Measurements from ENCODE around the gene MRPL21.

Gene MRPL21

DNA sequence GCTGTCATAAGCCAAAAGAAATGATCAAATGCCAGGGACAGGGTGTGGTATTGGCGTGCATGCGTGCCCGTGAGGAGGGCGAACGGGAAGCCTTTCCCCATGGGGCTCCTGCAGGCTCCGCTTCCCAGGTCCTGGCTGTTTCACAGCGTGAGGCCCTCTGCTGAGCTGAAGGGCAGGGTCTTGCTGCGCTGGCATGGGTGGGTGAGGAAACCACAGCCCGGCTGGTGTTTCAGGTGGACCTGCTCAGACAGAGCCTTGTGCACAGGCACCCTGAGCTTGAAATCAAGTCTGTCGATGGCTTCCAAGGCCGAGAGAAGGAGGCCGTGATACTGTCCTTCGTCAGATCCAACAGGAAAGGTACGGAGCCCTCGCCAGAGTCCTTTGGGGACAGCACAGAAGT lies 31.4 kb upstream of the MRPL21 start:
- no peak for DNase-seq (ENCODE audit: low read depth in 2 of 2)

DNA sequence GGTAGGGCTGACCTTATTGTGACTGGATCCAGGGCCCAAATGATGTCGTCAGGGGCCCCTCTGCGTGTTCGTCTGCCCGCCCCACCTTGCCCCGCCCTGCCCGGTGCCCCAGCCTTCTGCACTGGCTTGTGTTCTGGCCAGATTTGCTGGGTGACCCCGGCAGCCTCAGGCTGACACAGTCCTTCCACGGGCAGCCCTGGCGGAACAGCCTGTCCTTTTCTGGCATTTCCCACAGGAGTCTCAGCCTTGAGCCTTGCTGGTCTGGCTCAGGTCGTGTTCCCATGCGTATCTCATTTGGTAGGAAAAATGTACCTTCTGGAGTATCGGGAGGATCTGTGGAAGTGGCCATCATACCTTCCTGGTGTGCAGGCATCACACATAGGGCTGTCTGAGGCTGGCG lies 31.0 kb upstream of the MRPL21 start:
- DNase-seq (ENCODE audit: low read depth in 2 of 2): no peak

DNA sequence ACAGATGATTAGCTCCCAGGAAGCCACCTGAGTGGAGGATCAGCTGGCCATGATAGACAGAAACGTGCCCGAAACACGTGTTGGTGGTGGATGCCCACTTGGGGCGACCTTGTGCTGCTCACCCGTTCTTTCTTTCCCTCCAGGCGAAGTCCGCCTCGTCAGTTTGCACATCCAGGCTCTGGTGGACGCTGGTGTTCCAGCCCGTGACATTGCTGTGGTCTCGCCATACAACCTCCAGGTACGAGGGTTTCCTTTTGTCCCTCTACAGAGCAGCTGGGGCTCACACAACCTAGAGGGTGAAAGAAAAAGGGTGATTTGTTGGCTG lies 30.7 kb upstream of the MRPL21 start:
- DNase-seq (ENCODE audit: low read depth in 2 of 2): no peak

DNA sequence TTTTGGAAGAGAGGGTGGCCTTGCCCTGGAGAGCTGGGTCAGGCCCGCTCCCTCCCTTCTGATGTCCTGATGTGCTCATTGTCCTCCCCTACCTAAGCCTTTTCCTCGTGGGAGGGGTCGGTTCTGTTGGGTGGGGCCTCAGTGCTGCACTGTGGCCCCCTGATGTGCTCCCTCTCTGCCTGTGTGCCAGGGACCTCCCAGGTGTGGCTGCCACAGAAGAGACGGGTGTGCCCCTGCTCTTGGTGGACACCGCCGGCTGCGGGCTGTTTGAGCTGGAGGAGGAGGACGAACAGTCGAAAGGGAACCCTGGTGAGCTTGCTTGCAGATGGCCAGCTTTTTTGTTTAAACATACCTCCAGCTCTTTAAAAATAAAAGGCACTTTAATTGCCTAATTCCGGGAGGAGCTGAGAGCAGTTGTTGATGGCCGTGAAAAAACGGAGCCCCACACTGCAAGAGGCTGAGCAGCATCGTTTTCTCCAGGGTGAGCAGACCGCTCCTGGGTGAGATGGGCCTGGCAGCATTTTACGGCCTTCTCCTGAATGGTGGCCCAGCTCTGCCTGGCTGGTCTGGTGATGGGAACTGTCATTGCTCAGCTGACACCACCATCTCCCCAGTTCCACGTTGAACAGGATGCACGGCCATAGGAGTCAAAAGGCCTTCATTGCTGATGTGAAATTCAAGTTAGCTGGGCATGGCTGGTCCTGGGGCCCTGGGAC lies 30.1 kb upstream of the MRPL21 start:
- DNase-seq (ENCODE audit: low read depth in 2 of 2): no peak

DNA sequence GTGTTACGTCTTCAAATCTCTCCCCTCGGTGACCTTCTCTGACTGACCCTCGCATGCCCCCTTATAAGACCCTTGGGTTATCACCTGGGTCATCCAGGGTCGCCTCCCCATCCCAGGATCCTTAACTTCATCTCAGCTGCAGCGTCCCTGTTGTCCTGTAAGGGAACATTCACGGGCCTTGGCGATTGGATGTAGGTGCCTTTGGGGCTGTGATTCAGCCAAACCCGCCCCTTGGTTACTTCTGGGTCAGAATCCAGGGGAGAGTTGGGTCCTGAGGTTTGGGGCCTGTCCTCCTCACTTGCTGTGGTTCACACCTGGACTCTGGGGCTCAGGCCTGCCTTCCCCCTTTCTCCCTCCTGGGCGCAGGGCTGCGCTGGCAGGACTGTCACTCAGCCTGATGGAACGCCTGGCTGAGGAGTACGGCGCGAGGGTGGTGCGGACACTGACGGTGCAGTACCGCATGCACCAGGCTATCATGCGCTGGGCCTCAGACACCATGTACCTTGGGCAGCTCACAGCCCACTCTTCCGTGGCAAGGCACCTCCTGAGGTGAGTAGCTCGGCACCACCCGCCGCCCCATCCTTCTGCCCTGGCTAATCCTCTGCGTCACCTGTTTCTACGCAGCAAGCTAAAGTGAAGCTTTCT lies 29.4 kb upstream of the MRPL21 start:
- DNase-seq (ENCODE audit: low read depth in 2 of 2): no peak

DNA sequence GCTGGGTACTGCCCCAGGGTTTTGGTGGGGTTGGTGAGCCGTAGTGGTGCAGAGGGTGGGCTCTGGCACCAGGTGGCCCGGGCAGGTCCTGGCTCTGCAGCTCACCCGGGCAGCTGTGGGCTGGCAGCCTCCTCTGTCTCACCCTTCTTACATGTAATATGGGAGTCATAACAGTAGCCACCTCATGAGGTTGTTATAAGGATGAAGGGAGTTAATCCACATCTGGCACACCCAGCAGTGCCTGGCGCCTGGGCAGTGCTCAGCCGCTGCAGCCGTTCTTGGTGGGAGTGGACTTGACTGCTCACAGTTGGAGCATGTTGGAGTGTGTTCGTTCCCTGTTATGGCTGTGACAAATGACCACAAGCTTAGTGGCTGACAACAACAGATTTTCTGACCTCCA lies 28.7 kb upstream of the MRPL21 start:
- no peak for DNase-seq (ENCODE audit: low read depth in 2 of 2)

DNA sequence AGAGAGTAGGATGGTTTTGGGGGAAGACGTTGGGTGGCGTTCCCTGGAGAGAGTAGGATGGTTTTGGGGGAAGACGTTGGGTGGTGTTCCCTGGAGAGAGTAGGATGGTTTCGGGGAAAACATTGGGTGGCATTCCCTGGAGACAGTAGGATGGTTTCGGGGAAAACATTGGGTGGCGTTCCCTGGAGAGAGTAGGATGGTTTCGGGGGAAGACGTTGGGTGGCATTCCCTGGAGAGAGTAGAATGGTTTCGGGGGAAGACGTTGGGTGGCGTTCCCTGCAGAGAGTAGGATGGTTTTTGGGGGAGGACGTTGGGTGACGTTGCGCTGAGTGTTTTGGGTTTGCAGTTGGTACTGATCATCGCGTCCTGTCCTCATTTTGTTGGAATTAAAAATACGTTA lies 28.3 kb upstream of the MRPL21 start:
- no peak for DNase-seq (ENCODE audit: low read depth in 2 of 2)

DNA sequence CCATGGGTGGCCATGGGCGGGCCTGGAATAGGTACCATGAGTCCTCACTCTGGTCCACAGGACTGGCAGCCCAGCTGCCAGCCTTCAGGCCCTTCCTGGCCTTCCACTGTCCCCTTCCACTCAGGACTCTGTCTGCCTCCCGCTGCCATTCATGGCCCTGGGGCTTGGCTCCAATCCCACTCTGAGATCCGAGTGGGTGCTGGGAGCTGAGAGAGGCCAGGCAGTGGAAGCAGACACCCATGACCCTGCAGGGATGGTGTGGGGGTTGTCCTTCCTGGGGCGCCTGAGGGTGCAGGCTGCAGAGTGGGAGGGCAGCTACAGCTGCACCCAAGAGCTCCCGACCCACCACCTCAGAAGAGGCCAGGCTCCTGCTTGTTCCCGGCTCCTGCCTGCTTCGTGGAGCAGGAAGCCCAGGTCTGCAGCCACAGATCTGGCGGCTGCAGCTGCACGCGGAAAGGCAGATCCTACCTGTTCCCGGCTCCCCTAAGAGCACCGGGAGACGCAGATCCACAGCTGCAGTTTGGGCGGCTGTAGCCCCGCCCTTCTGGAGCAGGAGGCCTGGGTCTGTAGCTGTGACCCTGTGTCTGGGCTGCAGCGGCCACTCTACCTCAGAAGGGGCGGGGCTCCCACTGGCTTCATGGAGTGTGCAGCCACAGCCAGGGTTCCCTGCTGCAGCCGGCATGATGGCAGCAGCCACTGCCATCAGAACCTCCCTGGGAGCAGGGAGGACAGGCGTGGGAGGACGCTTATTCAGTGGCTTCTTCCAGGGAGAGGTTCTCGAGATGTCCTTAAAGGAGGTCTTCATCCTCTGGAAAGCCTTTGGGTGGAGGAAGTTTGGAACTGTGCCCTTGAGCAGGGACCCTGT lies 27.6 kb upstream of the MRPL21 start:
- no peak for DNase-seq (ENCODE audit: low read depth in 2 of 2)

DNA sequence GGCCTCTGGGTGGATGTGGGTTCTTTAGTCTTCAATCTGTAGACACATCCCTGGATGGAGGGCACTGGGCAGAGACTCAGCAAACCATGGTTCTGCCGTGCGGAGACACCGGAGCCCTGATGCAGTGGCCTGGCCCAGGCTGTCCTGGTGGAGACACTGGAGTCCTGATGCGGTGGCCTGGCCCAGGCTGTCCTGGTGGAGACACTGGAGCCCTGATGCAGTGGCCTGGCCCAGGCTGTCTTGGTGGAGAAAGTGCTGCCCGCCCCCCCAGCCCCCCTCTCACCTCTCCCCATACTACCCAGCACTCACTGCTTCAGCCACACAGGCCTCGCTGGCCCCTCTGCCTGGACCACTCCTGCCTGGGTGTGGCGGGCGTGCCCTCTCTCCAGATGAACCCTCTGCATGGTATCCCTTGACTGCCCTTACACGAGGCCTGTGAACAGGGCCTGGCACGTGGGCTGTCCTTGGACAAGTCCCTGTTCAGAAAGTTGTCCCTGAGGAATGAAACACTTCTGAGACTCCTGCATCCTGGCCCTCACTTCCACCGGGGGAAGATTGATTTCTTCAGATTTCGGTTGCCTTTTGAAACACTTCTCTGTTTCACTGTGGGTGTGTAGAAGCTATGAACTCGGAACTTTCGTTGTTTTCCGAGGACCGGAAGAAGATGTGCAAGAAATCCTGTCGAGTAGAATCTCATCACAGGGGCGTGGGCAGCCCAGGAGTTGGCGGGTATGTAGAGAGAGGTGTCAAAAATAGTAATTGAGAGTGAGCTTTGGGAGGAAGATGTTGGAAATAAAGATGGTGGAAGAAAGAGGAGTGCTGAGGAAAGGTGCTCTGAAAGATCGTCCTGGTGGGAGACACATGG lies 26.3 kb upstream of the MRPL21 start:
- DNase-seq (ENCODE audit: low read depth in 2 of 2): no peak

DNA sequence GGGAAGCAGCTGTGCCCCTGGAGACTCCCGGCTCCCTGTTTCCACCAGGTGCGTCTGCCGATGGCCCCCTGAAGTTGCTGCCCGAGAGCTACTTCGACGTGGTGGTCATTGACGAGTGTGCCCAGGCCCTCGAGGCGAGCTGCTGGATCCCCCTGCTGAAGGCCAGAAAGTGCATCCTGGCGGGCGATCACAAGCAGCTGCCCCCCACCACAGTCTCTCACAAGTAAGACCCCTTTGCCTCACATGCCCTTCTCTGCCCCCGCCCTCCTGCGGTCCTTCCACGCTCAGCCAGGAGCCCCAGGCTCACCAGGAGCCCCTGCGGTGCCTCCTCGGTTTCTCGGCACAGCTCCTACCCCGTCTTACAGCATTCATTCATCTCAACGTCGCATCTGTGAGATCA lies 25.5 kb upstream of the MRPL21 start:
- DNase-seq (ENCODE audit: low read depth in 2 of 2): no peak

DNA sequence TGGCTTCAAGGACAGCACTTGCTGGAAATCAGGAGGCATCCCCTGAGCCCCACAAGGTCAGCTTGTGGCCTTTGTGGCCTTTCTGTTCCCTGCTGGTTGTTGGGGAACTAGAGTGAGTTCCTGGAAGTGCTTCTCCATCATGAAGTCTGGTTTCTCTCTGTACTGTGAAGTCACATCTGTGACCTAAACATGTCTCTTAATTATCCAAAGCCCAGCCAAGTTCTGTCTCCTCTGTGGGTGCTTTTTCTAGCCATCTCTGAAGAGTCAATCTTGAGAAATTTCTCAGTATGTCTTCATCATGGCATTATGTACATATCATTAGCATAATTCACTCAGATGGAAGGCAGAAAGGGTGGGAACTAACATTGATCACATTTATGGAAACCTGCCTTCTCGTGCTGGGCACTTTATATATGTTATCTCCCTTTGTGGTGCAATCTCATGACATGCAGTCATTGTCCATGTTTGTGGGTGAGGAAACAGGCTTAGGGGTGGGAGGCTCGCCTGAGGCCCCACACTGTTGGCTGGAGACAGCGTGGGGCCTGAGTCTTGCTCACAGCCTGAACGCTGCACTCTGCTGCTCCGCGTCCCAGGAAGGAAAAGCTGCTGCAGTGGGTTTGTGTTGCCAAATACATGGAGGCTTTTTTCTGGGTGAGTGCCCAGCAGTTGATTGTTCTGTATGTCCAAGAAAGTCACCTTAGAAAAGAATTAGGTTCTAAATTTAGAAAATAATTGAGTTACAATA lies 24.7 kb upstream of the MRPL21 start:
- no peak for DNase-seq (ENCODE audit: low read depth in 2 of 2)

DNA sequence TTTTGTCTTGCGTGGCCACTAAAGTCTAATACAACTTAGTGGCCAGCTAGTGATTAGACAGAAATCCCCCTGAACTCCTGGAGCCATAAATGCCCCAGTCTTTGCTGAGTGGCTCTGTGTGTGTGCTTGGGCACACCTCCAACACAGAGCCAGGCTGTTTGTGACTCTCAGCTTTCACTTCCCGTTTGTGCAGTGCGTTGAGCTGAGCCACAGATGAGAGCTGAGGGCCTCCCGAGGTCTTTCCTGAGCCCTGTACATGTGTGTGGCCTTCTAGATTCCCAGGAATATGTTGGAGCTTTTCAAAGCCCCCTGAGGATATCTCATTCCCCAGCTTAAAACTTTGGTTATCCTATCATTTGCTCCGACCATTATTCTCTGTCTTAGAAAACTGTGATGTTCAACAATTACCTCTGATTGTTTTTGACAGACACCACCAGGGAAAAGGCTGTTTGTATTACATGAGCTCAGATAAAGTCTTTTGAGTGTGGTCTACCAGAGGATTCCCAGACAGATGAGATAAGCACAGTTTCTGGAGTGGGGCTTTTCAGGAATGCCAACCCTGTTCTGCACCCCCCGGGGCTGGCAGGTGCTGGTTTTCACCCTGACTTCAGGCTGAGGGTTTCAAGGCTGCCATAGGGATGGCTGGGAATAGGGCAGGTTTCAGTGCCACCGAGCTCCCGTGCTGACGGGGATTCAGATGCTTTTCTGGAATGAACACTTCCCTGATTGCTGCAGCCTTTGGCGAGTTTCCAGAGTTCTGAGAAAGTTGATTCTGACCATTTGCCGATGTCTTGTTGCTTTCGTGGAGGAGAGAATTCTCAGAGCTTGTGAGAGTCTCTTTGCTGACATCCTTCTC lies 23.9 kb upstream of the MRPL21 start:
- no peak for DNase-seq (ENCODE audit: low read depth in 2 of 2)

DNA sequence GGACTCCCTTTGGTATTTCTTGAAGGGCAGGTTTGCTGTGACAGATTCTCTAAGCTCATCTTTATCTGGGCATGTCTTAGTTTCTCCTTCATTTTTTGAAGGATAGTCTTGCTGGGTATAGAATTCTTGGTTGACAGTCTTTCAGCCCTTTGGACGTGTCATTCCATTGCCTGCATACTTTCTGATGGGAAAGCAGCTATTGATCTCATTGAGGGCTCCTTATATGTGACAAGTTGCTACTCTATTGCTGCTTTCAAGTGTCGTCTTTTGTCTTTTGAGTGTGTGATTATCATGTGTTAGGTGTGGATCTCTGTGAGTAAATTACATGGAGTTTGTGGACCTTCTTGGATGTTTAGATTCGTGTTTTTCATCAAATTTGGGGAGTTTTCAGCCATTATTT lies 22.0 kb upstream of the MRPL21 start:
- no peak for DNase-seq (ENCODE audit: low read depth in 2 of 2)

DNA sequence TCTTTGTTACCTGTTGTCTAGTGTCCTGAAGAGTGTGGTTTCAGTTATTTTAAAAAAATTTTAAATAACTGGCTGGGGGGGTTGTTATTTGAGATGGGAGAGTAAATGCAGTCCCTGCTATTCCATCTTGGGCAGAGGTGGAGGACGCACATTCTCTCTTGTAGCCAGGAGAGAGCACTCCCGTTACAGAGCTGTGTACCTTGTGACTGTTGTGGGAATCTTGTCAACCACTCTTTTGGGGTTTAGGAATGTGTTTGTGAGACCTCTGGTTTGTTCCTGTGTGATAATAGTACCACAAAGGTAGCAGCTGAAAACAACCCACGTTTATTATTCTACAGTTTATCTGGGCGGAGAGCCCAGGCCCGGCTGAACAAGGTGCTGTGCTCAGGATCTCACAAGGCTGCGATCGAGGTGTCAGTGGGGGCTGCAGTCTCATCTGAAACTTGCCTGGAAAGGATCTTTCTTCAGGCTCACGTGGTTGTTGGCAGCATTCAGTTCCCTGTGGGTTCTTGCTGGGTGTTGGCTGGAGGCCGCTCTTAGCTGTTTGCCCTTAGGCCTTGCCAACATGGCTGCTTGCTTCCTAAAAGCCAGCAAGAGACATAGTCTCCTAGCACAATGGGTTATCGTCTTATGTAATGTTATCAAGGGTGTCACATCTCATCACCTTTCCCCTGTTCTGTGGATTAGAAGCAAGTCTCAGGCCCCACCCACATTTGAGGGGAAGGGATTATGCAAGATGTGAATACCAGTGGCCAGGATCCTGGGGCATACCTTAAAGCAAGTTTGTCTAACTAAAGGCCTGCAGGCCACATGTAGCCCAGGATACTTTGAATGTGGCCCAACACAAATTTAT lies 20.7 kb upstream of the MRPL21 start:
- no peak for DNase-seq (ENCODE audit: low read depth in 2 of 2)

DNA sequence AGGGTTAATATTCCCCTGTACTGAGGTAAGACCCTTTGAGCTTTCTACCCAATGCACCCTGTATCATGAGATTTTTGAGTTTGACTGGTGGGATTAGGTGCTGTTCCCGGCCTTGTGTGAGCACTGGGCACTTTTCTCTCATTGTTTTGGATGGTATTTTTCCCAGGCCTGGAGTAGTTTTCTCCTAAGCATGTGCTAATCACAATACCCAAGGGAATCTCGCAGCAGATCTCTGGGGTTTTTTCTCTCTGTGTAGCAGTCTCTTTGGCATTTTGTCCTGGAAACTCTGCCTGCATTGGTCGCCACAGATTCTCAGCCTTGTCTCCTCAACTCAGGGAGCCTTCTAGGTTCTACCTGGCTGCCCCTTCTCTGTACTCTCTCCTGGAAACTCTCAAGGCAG lies 20.0 kb upstream of the MRPL21 start:
- DNase-seq (ENCODE audit: low read depth in 2 of 2): no peak

DNA sequence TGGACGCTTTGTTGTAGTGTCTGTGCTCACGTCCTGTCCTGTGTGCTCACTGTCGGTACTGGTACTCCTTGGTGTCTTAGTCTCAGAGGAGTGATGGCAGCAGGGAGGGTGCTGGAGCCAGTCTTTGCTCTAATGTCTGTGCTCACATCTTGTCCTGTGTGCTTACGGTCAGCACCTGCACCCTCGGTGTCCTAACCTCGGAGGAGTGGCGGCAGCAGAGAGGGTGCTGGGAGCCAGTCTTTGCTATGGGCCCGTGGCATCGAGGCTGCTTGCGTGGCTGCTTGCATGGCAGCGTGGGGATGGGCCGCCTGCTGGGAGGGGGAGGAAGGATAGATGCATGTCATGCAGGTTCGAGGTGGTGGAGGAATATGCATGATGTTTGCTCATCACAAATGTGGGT lies 12.8 kb upstream of the MRPL21 start:
- DNase-seq (ENCODE audit: low read depth in 2 of 2): no peak

DNA sequence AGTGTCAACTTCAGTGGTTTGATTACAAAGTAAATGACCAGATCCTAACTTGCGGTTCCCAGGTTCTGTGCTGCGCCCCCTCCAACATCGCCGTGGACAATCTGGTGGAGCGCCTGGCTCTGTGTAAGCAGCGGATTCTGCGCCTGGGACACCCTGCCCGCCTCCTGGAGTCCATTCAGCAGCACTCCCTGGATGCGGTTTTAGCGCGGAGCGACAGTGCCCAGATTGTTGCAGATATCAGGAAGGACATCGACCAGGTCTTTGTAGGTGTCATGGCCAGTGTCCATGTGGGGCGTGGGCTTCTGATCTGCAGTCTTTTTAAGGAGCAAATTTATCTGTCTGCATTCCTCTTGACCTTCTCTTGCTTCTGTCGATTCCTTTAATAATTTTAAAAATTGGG lies 11.1 kb upstream of the MRPL21 start:
- DNase-seq (ENCODE audit: low read depth in 2 of 2): no peak

DNA sequence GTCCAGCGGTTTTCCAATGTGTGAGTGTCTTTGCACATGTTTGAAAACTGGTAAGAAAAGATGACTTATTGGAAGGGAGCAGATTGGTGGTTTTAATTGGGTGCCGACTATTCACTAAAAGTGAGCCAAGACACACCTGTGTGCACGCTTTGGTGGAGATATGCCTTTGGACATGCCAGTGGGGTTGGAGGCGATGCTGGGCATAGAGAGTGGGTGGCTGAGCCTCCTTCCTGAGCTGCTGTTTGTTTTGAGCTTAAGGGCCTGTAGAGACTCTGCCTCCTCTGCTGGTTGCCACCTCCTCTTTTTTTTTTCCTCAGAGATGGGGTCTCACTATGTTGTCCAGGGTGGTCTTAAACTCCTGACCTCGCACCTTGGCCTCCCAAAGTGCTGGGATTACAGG lies 9.6 kb upstream of the MRPL21 start:
- DNase-seq (ENCODE audit: low read depth in 2 of 2): no peak

DNA sequence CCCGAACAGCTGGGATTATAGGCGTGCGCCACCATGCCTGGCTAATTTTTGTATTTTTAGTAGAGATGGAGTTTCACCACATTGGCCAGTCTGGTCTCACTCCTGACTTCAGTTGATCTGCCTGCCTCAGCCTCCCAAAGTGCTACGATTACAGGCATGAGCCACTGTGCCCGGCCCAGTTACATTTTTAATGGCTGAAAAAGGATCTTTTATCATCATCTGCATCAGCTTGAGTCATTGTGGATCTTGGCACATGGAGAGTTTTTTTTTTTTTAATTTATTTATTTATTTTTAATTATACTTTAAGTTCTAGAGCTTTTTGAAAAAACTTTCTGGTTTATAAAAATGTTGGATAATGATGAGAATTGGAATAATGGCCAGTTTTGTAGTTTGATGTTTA lies 8.6 kb upstream of the MRPL21 start:
- no peak for DNase-seq (ENCODE audit: low read depth in 2 of 2)

DNA sequence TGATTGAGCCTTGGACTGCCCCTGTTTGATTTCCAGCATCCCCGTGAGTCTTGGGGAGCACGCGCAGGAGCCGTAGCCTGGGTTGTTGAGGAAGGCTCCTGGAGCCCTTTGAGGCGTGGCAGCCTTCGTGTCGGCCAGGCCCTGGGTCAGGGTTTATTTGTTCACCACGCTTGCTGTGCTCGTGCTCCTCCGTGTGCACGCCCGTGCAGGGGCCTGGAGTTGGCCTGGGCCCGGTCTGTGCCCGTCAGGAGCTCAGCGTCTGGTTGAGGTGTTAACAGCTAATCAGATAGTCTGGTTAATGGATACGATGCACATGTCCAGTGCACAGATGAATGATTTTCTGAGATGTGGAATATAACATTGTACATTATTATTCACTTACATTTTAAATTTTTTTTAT lies 8.1 kb upstream of the MRPL21 start:
- no peak for DNase-seq (ENCODE audit: low read depth in 2 of 2)

Measured in activated CD8-positive, alpha-beta memory T cell treated with anti-CD3 and anti-CD28 coated beads for 4 hours (primary cell).